NCI-H146 (cell line): ENCODE results near the gene SHISA6.

Source experiments
- DNase-seq: peaks from one replicate; lab custom pipeline; 2025; lab: John Stamatoyannopoulos, UW

Gene SHISA6

GRCh38 chr17:11240841-11241610 is at the start of gene SHISA6:
TSS of gene SHISA6 (plus strand) at chr17:11241213.
- no peak for DNase-seq

GRCh38 chr17:11195801-11196200 is 45.2 kb upstream of the SHISA6 start:
- no peak for DNase-seq

- no peak for DNase-seq
These were observed 36.0 kb upstream of the SHISA6 start for GRCh38 chr17:11204991-11205390.

- no peak for DNase-seq
These were observed 35.4 kb upstream of the SHISA6 start for GRCh38 chr17:11205659-11206058.

GRCh38 chr17:11209906-11210305 is 31.1 kb upstream of the SHISA6 start:
- no peak for DNase-seq

GRCh38 chr17:11212792-11213191 is 28.2 kb upstream of the SHISA6 start:
- DNase-seq, result no peak

- no peak for DNase-seq
These were observed 24.0 kb upstream of the SHISA6 start for GRCh38 chr17:11216976-11217375.

GRCh38 chr17:11221196-11221595 is 19.8 kb upstream of the SHISA6 start:
- DNase-seq, result no peak

- no peak for DNase-seq
These were observed 19.3 kb upstream of the SHISA6 start for GRCh38 chr17:11221721-11222120.

- DNase-seq, result no peak
These were observed 2.3 kb upstream of the SHISA6 start for GRCh38 chr17:11238705-11239104.

GRCh38 chr17:11239379-11239970 is 1.5 kb upstream of the SHISA6 start:
- no peak for DNase-seq

- DNase-seq, result no peak
These were observed 772 bp upstream of the SHISA6 start for GRCh38 chr17:11240041-11240840.

- no peak for DNase-seq
These were observed 706 bp downstream of the SHISA6 start for GRCh38 chr17:11241611-11242226.

- no peak for DNase-seq
These were observed 1.4 kb downstream of the SHISA6 start for GRCh38 chr17:11242411-11242810.

GRCh38 chr17:11244776-11245175 is 3.8 kb downstream of the SHISA6 start:
- no peak for DNase-seq

- DNase-seq, result no peak
These were observed 4.2 kb downstream of the SHISA6 start for GRCh38 chr17:11245187-11245586.

GRCh38 chr17:11245791-11246190 is 4.8 kb downstream of the SHISA6 start:
- DNase-seq, result no peak

GRCh38 chr17:11250161-11250560 is 9.1 kb downstream of the SHISA6 start:
- DNase-seq, result no peak

- DNase-seq, result no peak
These were observed 10.6 kb downstream of the SHISA6 start for GRCh38 chr17:11251561-11252107.

- DNase-seq, result no peak
These were observed 11.1 kb downstream of the SHISA6 start for GRCh38 chr17:11252146-11252545.

GRCh38 chr17:11256877-11257276 is 15.9 kb downstream of the SHISA6 start:
- DNase-seq, result no peak

GRCh38 chr17:11264183-11264871 is 23.3 kb downstream of the SHISA6 start:
- no peak for DNase-seq
